Measurements from ENCODE around the gene LTBP1.

Gene LTBP1

DNA sequence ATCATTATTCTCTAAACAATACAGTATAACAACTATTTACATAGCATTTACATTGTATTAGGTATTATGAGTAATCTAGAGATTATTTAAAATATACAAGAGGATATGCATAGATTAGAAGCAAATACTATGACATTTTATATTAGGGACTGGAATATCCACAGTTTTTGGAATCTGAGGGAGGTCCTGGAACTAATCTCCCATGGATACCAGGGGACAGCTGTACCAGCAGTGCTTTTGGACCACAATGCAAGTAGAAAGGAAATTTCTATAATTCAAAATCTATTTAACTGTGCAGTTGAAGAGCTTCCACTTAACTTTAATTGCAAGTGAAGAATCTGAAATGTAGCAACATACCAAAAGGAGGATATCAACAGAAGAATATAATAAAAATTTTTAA lies 120.8 kb downstream of the LTBP1 start:
- H2AK5ac ChIP-seq (ENCODE audit: low read length, severe bottlenecking), result no peak overlapping the region
- H2AFZ ChIP-seq (ENCODE audit: low read depth, low read length), result no peak overlapping the region
- no peak overlapping the region for H3K4ac ChIP-seq (ENCODE audit: low read depth in 1 of 2, low read length in 2 of 2)
- no peak overlapping the region for H2BK12ac ChIP-seq (ENCODE audit: low read length in 2 of 2)
- H3K79me1 ChIP-seq (replicated peaks; ENCODE audit: low read length, poor library complexity, severe bottlenecking), result peaks cover 4% of the 10 kb centered on the region
- H4K91ac ChIP-seq (ENCODE audit: low read length), result no peak overlapping the region
- H3K23ac ChIP-seq (ENCODE audit: low read length in 2 of 2), result no peak overlapping the region
- no peak for DNase-seq
- no peak overlapping the region for H3K18ac ChIP-seq (ENCODE audit: low read depth in 1 of 2, low read length in 2 of 2)
- H4K8ac ChIP-seq (ENCODE audit: low read length), result no peak overlapping the region
- no peaks in the 10 kb centered on the region for H3K27me3 ChIP-seq (ENCODE audit: control insufficient read depth in 1 of 2, insufficient read depth in 1 of 2, low read length in 2 of 2)
- peaks cover 13% of the 10 kb centered on the region for H3K9me3 ChIP-seq (ENCODE audit: control insufficient read depth, low read length)
- H3K4me3 ChIP-seq (ENCODE audit: insufficient read depth in 1 of 2, low read depth in 1 of 2, low read length in 2 of 2), result no peak overlapping the region
- H3K27ac ChIP-seq (ENCODE audit: low read length, poor library complexity, severe bottlenecking), result no peak overlapping the region
- H2BK15ac ChIP-seq (ENCODE audit: low read depth, poor library complexity, severe bottlenecking), result no peak overlapping the region
- H2BK120ac ChIP-seq (ENCODE audit: low read depth, low read length), result no peak overlapping the region
- no peak overlapping the region for H3K4me2 ChIP-seq (ENCODE audit: low read length, poor library complexity, severe bottlenecking)
- no peak overlapping the region for H3K9ac ChIP-seq (ENCODE audit: low read length)
- no peak overlapping the region for H3K14ac ChIP-seq (ENCODE audit: low read length in 2 of 2)
- H3K4me1 ChIP-seq (ENCODE audit: control insufficient read depth, insufficient read depth, low read depth, low read length), result peaks cover 9% of the 10 kb centered on the region
- no peaks in the 10 kb centered on the region for H3K36me3 ChIP-seq (ENCODE audit: control insufficient read depth in 1 of 2, insufficient read depth in 2 of 2, low read depth in 1 of 2, low read length in 2 of 2)
- H2BK5ac ChIP-seq (ENCODE audit: low read depth, low read length, poor library complexity, severe bottlenecking), result no peak overlapping the region

DNA sequence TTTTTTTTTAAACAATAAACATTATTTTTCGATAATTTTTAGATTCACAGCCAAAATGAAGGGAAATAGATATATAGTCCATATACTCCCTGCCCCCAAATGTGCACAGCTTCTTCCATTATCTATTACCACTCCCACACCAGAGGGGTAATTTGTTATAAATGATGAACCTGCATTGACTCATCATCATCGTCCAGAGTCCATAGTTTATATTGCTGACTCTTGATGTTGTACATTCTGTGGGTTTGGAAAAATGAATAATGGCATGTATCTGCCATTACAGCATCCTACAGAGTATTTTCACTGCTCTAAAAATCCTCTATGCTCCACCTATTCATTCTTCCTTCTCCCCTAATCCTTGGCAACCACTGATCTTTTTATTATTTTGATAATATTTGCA lies 121.5 kb downstream of the LTBP1 start:
- peak; percentile 72 for DNase-seq
- Histone ChIP-seq H4K91ac (ENCODE audit: low read length) (no peak overlapping the region), H2AK5ac (ENCODE audit: low read length, severe bottlenecking) (no peak overlapping the region), H3K4me3 (ENCODE audit: insufficient read depth in 1 of 2, low read depth in 1 of 2, low read length in 2 of 2) (no peak overlapping the region), H3K27ac (ENCODE audit: low read length, poor library complexity, severe bottlenecking) (no peak overlapping the region), H3K27me3 (ENCODE audit: control insufficient read depth in 1 of 2, insufficient read depth in 1 of 2, low read length in 2 of 2) (no peaks in the 10 kb centered on the region), H3K4ac (ENCODE audit: low read depth in 1 of 2, low read length in 2 of 2) (no peak overlapping the region), H2AFZ (ENCODE audit: low read depth, low read length) (no peak overlapping the region), H3K4me1 (ENCODE audit: control insufficient read depth, insufficient read depth, low read depth, low read length) (peaks cover 10% of the 10 kb centered on the region), H3K9me3 (ENCODE audit: control insufficient read depth, low read length) (peaks cover 13% of the 10 kb centered on the region), H3K14ac (ENCODE audit: low read length in 2 of 2) (no peak overlapping the region), H2BK15ac (ENCODE audit: low read depth, poor library complexity, severe bottlenecking) (no peak overlapping the region), H2BK12ac (ENCODE audit: low read length in 2 of 2) (no peak overlapping the region), H3K18ac (ENCODE audit: low read depth in 1 of 2, low read length in 2 of 2) (no peak overlapping the region), H3K23ac (ENCODE audit: low read length in 2 of 2) (no peak overlapping the region), H3K9ac (ENCODE audit: low read length) (no peak overlapping the region), H2BK120ac (ENCODE audit: low read depth, low read length) (no peak overlapping the region), H2BK5ac (ENCODE audit: low read depth, low read length, poor library complexity, severe bottlenecking) (no peak overlapping the region), H3K36me3 (ENCODE audit: control insufficient read depth in 1 of 2, insufficient read depth in 2 of 2, low read depth in 1 of 2, low read length in 2 of 2) (no peaks in the 10 kb centered on the region), H3K79me1 (replicated peaks; ENCODE audit: low read length, poor library complexity, severe bottlenecking) (peaks cover 4% of the 10 kb centered on the region), H4K8ac (ENCODE audit: low read length) (no peak overlapping the region), H3K4me2 (ENCODE audit: low read length, poor library complexity, severe bottlenecking) (no peak overlapping the region)
- no CpG with 5 or more reads among the region's 2 CpGs for WGBS

DNA sequence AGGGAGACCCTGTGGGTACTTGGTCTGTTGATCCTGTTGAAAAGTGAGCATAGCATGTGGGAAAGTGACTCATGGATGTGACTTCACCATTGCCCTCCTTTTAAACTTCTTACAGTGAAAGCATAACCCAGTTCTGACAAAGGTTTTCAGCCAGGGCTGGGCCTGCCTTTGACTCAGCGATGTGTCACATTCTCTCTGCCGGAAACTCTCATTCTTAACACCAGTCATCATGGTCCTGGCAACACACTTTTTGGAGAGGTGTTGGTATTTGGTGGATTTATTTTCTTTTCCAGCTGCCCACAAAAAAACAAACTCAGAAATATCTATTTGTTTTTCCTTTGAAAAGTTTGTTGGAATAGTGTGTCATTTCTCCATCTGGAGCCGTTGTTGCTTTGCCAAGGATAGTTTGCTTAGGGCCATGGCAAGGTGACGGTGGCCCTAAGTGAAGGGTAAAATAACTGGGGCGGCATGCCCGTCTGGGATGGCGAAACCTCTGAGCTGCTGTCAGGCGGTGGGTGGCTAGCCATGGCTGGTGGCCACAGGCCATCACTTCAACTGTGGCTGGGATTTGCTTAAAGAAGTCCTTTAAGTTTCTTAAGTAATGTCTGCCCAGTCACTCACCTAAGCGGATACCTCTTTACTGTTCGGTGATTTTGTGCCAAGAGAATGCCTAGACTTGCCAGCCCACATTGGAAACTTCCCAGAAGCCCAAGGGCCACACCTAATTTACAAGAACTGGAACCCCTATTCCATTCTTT lies 123.3 kb downstream of the LTBP1 start:
- Histone ChIP-seq H2BK15ac (ENCODE audit: low read depth, poor library complexity, severe bottlenecking) (peak overlapping the region; percentile 44), H2BK120ac (ENCODE audit: low read depth, low read length) (peak overlapping the region; percentile 36), H3K4me2 (ENCODE audit: low read length, poor library complexity, severe bottlenecking) (no peak overlapping the region), H2AK5ac (ENCODE audit: low read length, severe bottlenecking) (peak overlapping the region; percentile 78), H3K18ac (ENCODE audit: low read depth in 1 of 2, low read length in 2 of 2) (peak overlapping the region; percentile 69 to 98), H3K14ac (ENCODE audit: low read length in 2 of 2) (peak overlapping the region in 1 of 2 experiments; percentile 90), H3K9ac (ENCODE audit: low read length) (peak overlapping the region; percentile 34), H3K27me3 (ENCODE audit: control insufficient read depth in 1 of 2, insufficient read depth in 1 of 2, low read length in 2 of 2) (no peaks in the 10 kb centered on the region), H3K36me3 (ENCODE audit: control insufficient read depth in 1 of 2, insufficient read depth in 2 of 2, low read depth in 1 of 2, low read length in 2 of 2) (no peaks in the 10 kb centered on the region), H2BK12ac (ENCODE audit: low read length in 2 of 2) (peak overlapping the region; percentile 81 to 99), H2AFZ (ENCODE audit: low read depth, low read length) (peak overlapping the region; percentile 56), H2BK5ac (ENCODE audit: low read depth, low read length, poor library complexity, severe bottlenecking) (no peak overlapping the region), H3K79me1 (replicated peaks; ENCODE audit: low read length, poor library complexity, severe bottlenecking) (peaks cover 4% of the 10 kb centered on the region), H3K4ac (ENCODE audit: low read depth in 1 of 2, low read length in 2 of 2) (peak overlapping the region; percentile 78 to 79), H3K4me1 (ENCODE audit: control insufficient read depth, insufficient read depth, low read depth, low read length) (peaks cover 10% of the 10 kb centered on the region), H3K23ac (ENCODE audit: low read length in 2 of 2) (no peak overlapping the region), H3K4me3 (ENCODE audit: insufficient read depth in 1 of 2, low read depth in 1 of 2, low read length in 2 of 2) (no peak overlapping the region), H3K9me3 (ENCODE audit: control insufficient read depth, low read length) (peaks cover 1% of the 10 kb centered on the region), H4K91ac (ENCODE audit: low read length) (peak overlapping the region; percentile 81), H3K27ac (ENCODE audit: low read length, poor library complexity, severe bottlenecking) (peak overlapping the region; percentile 91), H4K8ac (ENCODE audit: low read length) (peak overlapping the region; percentile 72)
- 52% methylated on average over 8 of the region's 10 CpGs for WGBS
- peak; percentile 99 for DNase-seq

DNA sequence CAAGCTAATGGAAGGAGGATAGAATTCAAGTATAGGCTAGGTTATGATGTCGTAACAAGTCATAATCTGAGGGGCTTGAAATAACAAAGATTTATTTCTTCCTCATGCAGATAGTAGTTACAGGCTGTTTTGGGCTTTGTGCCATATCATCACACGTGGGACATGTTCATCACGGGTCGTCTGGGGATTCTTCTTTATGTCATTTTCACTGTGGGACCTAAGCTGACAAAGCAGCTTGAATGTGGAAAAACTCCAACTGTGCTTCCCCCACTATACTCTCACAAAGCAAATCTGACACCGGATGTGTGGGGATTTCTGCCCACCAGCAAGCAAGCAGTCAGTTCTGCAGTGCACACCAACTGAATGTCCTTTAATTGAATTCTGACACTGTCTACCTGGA lies 124.8 kb downstream of the LTBP1 start:
- WGBS, result 63% methylated on average over 5 of the region's 5 CpGs
- H3K27me3 ChIP-seq (ENCODE audit: control insufficient read depth in 1 of 2, insufficient read depth in 1 of 2, low read length in 2 of 2), result no peaks in the 10 kb centered on the region
- H3K14ac ChIP-seq (ENCODE audit: low read length in 2 of 2), result no peak overlapping the region
- no peak overlapping the region for H3K4me2 ChIP-seq (ENCODE audit: low read length, poor library complexity, severe bottlenecking)
- no peak overlapping the region for H3K9ac ChIP-seq (ENCODE audit: low read length)
- H2BK120ac ChIP-seq (ENCODE audit: low read depth, low read length), result no peak overlapping the region
- no peaks in the 10 kb centered on the region for H3K9me3 ChIP-seq (ENCODE audit: control insufficient read depth, low read length)
- H4K91ac ChIP-seq (ENCODE audit: low read length), result peak overlapping the region; percentile 11
- DNase-seq, result no peak
- no peak overlapping the region for H4K8ac ChIP-seq (ENCODE audit: low read length)
- no peak overlapping the region for H3K23ac ChIP-seq (ENCODE audit: low read length in 2 of 2)
- H3K36me3 ChIP-seq (ENCODE audit: control insufficient read depth in 1 of 2, insufficient read depth in 2 of 2, low read depth in 1 of 2, low read length in 2 of 2), result no peaks in the 10 kb centered on the region
- H2BK12ac ChIP-seq (ENCODE audit: low read length in 2 of 2), result peak overlapping the region in 1 of 2 experiments; percentile 63
- H3K4me1 ChIP-seq (ENCODE audit: control insufficient read depth, insufficient read depth, low read depth, low read length), result peaks cover 10% of the 10 kb centered on the region
- no peak overlapping the region for H3K4me3 ChIP-seq (ENCODE audit: insufficient read depth in 1 of 2, low read depth in 1 of 2, low read length in 2 of 2)
- H2BK5ac ChIP-seq (ENCODE audit: low read depth, low read length, poor library complexity, severe bottlenecking), result no peak overlapping the region
- no peak overlapping the region for H2BK15ac ChIP-seq (ENCODE audit: low read depth, poor library complexity, severe bottlenecking)
- H3K4ac ChIP-seq (ENCODE audit: low read depth in 1 of 2, low read length in 2 of 2), result peak overlapping the region in 1 of 2 experiments; percentile 41
- peak overlapping the region; percentile 6 to 76 for H3K18ac ChIP-seq (ENCODE audit: low read depth in 1 of 2, low read length in 2 of 2)
- peak overlapping the region; percentile 65 for H2AK5ac ChIP-seq (ENCODE audit: low read length, severe bottlenecking)
- H2AFZ ChIP-seq (ENCODE audit: low read depth, low read length), result no peak overlapping the region
- H3K27ac ChIP-seq (ENCODE audit: low read length, poor library complexity, severe bottlenecking), result no peak overlapping the region
- peaks cover 4% of the 10 kb centered on the region for H3K79me1 ChIP-seq (replicated peaks; ENCODE audit: low read length, poor library complexity, severe bottlenecking)
